ENCODE measurements around the gene FRG2B.
"Not testable (repeated sequence)": the region's sequence is repeated elsewhere in the genome, so short reads cannot be mapped to it uniquely, and the experiment has no call there.

The FRG2B gene

GRCh38 chr10:133617196-133617595 is 9.4 kb downstream of the FRG2B start:
- no peak overlapping the region for H3K27ac ChIP-seq
- TF ChIP-seq CTCF (IDR thresholded peaks at IDR 0.05) (no peak), ZFX (IDR thresholded peaks at IDR 0.05; ENCODE audit: borderline replicate concordance) (no peak)

GRCh38 chr10:133616371-133617130 is 10.0 kb downstream of the FRG2B start:
- TF ChIP-seq ZFX (IDR thresholded peaks at IDR 0.05; ENCODE audit: borderline replicate concordance) (no peak), CTCF (IDR thresholded peaks at IDR 0.05) (no peak)

GRCh38 chr10:133614830-133615580 is 11.6 kb downstream of the FRG2B start:
- TF ChIP-seq ZFX (IDR thresholded peaks at IDR 0.05; ENCODE audit: borderline replicate concordance) (no peak), CTCF (IDR thresholded peaks at IDR 0.05) (no peak)
- no peak overlapping the region for H3K27ac ChIP-seq

More at GRCh38 chr10:133616371-133617130, 10.0 kb downstream of the FRG2B start:
- H3K27ac ChIP-seq = no peak overlapping the region

GRCh38 chr10:133613699-133614098 is 12.9 kb downstream of the FRG2B start:
- no peak for TF ChIP-seq ZFX (IDR thresholded peaks at IDR 0.05; ENCODE audit: borderline replicate concordance)
- TF ChIP-seq CTCF (IDR thresholded peaks at IDR 0.05) = no peak
- no peak overlapping the region for H3K27ac ChIP-seq

GRCh38 chr10:133611079-133611478 is 15.5 kb downstream of the FRG2B start:
- no peak for TF ChIP-seq CTCF (IDR thresholded peaks at IDR 0.05)
- TF ChIP-seq ZFX (IDR thresholded peaks at IDR 0.05; ENCODE audit: borderline replicate concordance) = no peak
- H3K27ac ChIP-seq = no peak overlapping the region

GRCh38 chr10:133608855-133609254 is 17.7 kb downstream of the FRG2B start:
- no peak for TF ChIP-seq ZFX (IDR thresholded peaks at IDR 0.05; ENCODE audit: borderline replicate concordance)
- peak; percentile 39 for TF ChIP-seq CTCF (IDR thresholded peaks at IDR 0.05)
- no peak overlapping the region for H3K27ac ChIP-seq

- not testable (repeated sequence) for H3K27ac ChIP-seq
Measured at GRCh38 chr10:133603434-133603833, 23.2 kb downstream of the FRG2B start.
